Activated CD8-positive, alpha-beta memory T cell treated with anti-CD3 and anti-CD28 coated beads, Interleukin-2, amount 50 U/mL, for 1 hour (primary cell): ENCODE results near the gene FERMT3.

Source experiments
- DNase-seq: peaks from one replicate; pipeline ENCODE4 v3.0.0-alpha.2; 2020; ENCODE audit errors: extremely low read depth

FERMT3 gene

GRCh38 chr11:64249563-64250414 lies 43.3 kb downstream of the FERMT3 start:
- no peak for DNase-seq

DNA sequence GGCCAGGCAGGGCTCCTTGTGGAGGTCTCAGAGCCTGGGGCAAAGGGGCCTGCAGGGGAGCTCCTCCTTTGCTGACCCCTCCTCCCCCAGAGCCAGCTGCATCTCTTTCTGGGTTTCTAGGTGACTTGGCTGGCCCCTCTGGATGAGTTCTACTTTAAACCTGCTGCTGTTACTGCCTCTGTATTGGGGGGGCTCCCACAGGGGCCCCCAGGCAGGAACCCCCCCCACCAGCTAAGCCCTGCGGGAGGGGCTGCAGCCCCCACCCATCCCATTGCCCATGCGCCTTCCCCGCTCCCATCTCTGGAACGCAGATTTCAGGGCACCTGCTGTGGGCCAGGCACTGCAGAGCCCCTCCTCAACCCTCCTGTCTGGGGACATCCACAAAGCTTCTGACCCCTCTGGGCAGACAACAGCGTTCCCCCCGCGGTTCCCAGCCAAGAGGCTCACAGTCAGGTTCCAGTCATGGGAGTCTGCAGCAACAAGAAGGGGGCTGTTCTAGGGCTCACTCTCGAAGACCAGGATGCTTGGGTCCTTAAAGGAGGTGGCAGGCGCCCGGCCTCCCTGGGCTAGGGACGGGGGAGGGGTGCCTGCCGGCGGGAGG lies 44.0 kb downstream of the FERMT3 start:
- DNase-seq, result no peak

- no peak for DNase-seq
Observed at GRCh38 chr11:64251016-64251752, 44.7 kb downstream of the FERMT3 start, which contains the start of gene PLCB3. PLCB3 (plus strand) TSS chr11:64251530; CDS start chr11:64251650, 120 bp downstream.

- DNase-seq, result no peak
Observed at GRCh38 chr11:64251753-64252002, 45.2 kb downstream of the FERMT3 start.

GRCh38 chr11:64252003-64252872 lies 45.7 kb downstream of the FERMT3 start:
- DNase-seq, result no peak

GRCh38 chr11:64253043-64253442 lies 46.5 kb downstream of the FERMT3 start:
- DNase-seq, result no peak

- DNase-seq, result no peak
Observed at GRCh38 chr11:64253481-64253880, 47.0 kb downstream of the FERMT3 start.

DNA sequence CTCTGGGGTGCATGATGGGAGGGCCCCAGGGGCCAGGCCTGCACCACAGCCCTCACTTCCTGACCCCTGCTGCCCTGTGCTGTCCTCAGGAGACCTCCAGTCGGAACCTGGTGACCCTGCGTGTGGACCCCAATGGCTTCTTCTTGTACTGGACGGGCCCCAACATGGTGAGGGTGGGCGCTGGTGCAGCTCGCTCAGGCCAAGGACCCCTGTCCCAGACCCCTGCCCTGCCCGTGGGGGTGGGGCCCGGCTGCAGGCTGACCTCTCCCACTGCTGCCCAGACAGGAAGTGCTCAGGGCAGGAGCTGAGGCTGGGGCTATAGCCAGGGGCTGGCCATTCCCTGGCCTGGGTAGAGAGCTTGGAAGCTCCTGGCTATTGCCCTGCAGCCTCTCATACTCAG lies 47.8 kb downstream of the FERMT3 start:
- DNase-seq, result no peak

DNA sequence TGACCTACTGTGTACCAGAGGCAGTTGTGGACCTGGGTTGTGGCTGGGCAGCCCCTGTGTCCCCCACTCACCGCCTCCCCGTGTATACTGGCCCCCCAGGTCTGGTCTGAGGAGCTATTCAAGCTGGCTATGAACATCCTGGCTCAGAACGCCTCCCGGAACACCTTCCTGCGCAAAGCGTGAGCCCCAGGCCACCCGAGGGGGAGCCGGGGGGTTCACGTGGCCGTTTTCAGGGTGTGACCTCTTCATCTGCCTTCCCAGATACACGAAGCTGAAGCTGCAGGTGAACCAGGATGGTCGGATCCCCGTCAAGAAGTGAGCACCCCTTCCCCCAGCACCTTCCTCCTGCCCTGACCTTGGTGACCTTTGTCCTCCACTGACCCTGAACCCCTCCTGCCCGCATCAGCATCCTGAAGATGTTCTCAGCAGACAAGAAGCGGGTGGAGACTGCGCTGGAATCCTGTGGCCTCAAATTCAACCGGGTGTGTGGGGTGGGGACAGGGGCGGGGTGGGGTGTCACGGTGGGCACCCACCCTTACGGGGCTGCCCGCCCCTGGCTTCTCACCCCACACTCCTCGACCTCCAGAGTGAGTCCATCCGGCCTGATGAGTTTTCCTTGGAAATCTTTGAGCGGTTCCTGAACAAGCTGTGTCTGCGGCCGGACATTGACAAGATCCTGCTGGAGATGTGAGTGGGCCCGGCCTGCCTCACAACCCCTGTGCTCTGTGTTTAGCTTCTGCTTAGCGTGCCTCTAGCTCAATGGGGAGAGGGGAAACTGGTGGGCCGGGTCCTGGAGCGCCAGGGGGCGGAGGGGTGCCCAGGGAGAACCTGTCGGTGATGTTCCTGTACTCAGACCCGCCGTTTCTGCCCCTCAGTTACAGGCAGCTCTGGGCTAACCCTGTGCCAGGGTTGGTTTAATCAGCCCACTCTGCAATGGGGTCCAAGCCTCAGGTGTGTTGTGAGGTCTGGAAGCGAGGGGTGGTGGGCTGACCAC lies 48.9 kb downstream of the FERMT3 start:
- no peak for DNase-seq

DNA sequence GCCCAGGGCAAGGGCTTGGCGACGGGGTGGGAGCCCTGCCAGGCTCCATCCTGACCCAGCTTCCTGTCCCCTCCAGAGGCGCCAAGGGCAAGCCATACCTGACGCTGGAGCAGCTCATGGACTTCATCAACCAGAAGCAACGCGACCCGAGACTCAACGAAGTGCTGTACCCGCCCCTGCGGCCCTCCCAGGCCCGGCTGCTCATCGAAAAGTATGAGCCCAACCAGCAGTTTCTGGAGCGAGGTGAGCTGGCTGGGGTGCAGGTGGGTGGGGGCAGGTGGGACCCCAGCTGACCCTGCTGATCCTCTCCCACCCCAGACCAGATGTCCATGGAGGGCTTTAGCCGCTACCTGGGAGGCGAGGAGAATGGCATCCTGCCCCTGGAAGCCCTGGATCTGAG lies 49.8 kb downstream of the FERMT3 start:
- DNase-seq, result no peak

GRCh38 chr11:64258356-64258755 lies 51.8 kb downstream of the FERMT3 start:
- no peak for DNase-seq

DNA sequence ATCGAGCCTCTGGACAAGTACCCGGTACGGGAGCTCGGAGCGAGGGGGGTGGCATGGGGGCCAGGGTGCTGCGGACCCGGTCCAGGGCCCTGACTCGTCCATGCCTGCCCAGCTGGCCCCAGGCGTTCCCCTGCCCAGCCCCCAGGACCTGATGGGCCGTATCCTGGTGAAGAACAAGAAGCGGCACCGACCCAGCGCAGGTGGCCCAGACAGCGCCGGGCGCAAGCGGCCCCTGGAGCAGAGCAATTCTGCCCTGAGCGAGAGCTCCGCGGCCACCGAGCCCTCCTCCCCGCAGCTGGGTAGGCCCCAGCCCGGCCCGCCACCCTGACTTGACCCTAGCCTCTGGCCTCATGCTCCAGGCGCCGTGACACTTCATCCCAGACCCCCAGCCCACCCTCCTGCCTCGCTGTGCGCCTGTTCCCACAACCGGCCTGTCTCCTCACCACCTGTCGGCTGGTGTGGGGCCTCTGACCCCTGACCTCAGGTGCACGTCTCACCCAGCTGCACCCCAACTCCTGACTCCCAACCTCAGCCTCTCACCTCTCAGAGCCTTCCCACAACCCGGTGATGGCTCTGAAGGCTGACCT lies 52.5 kb downstream of the FERMT3 start:
- DNase-seq, result no peak

- DNase-seq, result no peak
Observed at GRCh38 chr11:64259533-64260067, 53.1 kb downstream of the FERMT3 start.

DNA sequence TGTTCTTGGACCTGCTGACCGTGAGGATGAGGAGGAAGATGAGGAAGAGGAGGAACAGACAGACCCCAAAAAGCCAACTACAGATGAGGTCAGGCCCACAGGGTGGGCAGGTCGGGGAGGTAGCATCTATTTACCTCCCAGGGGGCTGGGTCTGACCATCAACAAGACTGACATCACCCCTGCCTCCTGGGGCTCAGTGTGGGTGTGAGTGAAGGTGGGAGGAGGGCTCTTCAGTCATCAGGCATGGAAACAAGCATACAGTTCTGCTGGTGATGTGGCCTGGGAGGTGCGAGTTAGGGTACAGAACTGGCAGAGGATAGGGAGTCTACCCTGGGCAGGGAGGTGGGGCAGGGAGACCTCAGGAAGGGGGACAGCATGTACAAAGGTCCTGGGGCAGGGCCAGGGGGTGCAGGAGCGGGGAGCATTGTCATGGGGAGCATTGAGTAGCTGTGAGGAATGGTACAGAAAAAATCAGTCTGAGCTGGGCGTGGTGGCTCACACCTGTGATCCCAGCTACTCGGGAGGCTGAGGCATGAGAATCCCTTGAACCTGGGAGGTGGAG lies 53.7 kb downstream of the FERMT3 start:
- DNase-seq, result no peak

DNA sequence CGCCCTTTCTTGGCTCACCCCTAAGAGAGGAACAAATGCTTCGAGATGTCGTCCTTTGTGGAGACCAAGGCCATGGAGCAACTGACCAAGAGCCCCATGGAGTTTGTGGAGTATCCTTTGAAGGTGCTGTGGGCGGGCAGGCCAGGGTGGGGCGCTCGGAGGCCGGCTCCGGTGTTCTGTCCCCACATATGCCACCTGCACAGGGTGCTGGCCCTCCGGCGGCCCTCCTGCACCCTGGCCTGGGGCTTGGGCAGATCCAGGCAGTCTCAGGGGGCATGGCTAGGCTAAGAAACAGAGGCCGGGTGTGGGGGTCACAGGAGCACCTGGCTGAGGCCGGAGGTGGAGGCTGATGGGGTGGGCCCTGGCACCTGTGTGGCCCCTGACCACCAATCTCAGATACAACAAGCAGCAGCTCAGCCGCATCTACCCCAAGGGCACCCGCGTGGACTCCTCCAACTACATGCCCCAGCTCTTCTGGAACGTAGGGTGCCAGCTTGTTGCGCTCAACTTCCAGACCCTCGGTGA lies 55.1 kb downstream of the FERMT3 start:
- DNase-seq, result no peak

GRCh38 chr11:64262271-64263002 lies 55.9 kb downstream of the FERMT3 start:
- no peak for DNase-seq

DNA sequence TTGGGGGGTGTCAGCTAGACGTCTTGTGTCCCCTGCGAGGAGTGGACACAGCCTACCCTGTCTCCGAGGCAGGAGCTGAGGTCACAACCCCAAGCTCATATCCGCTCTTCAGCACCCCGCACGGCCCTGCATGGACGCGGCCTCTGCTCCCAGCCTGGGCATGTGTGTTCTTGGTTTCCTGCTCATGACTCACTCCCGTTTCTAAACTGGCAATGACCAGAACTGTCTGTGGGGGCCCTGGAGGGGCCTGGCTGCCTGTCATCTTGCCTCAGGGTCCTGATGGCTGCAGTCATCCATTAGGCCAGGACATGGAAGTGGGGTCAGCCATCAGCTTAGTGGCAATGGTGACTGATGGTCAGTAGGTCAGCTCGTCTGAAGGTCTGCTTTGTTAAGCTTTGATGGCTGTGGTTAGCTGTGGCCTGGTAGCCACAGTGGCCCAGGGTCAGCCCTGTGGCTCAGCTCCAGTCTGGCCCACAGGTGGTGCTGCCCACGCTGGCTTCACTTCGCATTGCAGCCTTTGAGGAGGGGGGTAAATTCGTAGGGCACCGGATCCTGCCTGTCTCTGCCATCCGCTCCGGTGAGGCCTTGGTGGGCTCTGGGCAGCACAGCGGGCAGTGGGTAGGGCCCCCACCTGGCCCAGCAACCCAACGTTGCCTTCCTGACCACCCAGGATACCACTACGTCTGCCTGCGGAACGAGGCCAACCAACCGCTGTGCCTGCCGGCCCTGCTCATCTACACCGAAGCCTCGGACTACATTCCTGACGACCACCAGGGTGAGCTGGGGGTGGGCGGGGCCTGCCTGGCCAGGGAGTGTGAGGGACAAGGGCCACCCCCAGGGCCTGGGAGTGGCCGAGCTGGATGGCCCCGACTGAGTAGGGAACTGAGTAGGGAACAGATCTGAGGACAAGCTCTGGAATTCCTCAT lies 56.8 kb downstream of the FERMT3 start:
- DNase-seq, result no peak

- no peak for DNase-seq
Observed at GRCh38 chr11:64263947-64264317, 57.4 kb downstream of the FERMT3 start.
